ENCODE data around the gene KCNAB3.

GRCh38 chr17:7943291-7943690, 13.6 kb upstream of the KCNAB3 start:
- no peak for TF ChIP-seq PKNOX1 (IDR thresholded peaks at IDR 0.05)
- no peak for TF ChIP-seq SUZ12 (IDR thresholded peaks at IDR 0.05)
- no peak for TF ChIP-seq SP1 (IDR thresholded peaks at IDR 0.05)

Measured in HEK293T (cell line).